Measurements from ENCODE around the gene FBXL15. TPM values are rescaled to one million over a fixed set of nuclear protein-coding genes. Genes with fewer than 3 reads are reported as not detected.

Gene FBXL15
- polyA plus RNA-seq, 4 donors = 7.8 to 14.2 (median 11.9) TPM

GRCh38 chr10:102409604-102410428 lies 10.8 kb upstream of the FBXL15 start:
- DNase-seq (ENCODE audit: low read depth in 4 of 4, low spot score in 2 of 4) = no peak

GRCh38 chr10:102410429-102411073 lies 10.1 kb upstream of the FBXL15 start:
- DNase-seq (ENCODE audit: low read depth in 4 of 4, low spot score in 2 of 4) = no peak

GRCh38 chr10:102411341-102412255 lies 9.0 kb upstream of the FBXL15 start:
- DNase-seq (ENCODE audit: low read depth in 4 of 4, low spot score in 2 of 4) = no peak

DNA sequence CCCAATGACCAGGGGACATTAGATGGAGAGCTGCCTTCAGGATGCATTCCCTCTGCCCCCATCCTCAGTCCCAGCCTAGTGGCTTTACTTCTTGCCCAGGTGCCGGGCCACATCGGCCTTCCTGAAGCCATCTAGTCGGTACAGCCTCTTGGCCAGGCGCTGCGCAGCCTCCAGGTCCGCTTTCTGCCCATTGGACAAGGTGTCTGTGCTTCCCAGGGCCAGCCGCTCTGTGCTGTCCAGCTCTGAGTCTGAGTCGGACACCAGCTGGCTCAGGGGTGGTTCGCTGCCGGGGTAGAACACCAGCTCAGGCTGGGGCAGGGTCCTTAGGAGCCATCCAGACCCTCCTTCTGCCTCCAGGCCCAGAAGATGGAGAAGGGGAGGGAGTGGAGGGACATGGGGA lies 8.3 kb upstream of the FBXL15 start:
- DNase-seq (ENCODE audit: low read depth in 4 of 4, low spot score in 2 of 4) = no peak

DNA sequence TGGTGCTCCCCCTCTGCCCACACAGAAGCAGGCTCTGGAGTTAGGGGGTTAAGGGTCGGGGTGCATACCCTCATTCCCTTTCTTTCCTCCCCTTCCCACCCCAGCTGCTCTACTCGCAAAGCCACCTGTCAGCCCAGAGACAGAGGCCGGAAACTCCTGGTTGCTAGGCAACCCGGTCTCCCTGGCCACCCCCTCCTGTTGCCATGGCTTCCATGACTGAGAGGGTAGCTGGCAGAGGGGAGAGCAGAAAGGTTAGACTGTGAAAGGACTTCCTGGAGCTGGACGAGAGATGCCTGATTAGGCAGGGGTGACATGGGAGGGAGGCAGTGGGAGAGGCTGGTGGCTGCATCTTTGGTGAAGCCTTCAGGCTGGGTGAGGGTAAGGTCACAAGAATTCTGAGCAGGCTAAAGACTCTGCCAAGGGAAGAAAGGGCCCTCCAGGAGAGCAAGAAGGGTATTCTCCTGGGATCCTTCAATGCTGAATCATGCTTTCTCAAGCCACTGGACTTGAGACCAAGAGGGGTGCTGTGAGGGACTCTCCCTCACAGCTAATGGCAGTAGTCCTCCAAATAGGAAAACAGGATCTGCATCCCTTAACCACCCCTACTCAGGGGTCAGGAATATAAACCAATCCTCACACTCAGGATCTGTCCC lies 7.5 kb upstream of the FBXL15 start:
- no peak for DNase-seq (ENCODE audit: low read depth in 4 of 4, low spot score in 2 of 4)

DNA sequence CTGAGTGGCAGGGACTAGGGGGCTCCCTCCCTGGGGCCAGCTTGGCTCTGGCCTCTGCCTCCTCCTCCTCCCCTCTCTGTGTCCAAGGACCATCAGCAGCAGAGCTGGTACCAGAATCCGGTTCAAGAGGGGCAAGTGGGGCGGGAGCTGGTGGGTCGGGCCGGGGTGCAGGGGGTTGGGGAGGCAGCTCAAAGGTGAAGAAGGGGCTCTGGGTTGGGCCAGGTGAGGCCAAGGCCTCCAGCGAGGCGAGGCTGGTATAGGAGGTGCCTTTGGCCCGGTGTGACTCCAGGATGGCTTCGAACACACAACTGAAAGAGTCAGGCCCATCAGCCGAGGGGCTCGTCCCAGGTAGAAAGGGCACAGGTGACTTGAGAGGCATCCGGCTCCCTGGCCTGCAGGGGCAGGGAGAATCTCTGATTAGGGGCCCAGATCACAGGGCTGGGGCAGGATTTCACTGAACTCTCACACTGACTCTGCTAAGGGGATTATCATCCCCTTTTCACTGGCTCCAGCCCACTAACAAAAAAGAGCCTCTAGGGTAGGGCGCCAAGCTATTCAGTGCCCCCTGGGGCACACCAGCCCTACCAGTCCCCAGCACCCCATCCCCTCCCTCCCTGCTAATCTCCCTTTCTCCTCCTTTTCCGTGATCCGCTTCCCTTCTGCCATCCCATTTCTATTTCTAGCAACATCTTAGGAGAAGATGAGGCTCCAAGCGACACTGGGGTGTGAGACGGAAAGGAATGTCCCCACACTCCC lies 6.7 kb upstream of the FBXL15 start:
- no peak for DNase-seq (ENCODE audit: low read depth in 4 of 4, low spot score in 2 of 4)

DNA sequence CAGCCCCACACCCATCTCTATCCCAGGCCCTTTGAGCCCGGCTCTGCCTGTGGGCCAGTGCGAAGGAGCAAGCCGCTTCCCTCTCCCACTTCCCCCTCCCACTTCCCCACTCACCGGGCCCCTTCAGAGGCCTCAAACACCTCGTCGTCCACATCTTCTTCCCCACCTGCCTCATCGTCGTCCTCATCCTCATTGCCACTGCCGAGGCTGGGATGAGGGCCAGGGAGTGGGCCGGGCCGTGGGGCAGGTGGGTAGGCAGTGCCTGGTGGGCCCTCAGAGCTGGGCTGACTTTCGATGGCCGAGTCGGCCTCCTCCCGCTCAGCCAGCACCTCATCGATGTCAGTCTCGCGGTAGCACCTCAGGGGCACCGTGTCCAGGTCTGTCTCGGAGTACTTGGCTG lies 5.9 kb upstream of the FBXL15 start:
- DNase-seq (ENCODE audit: low read depth in 4 of 4, low spot score in 2 of 4) = no peak

DNA sequence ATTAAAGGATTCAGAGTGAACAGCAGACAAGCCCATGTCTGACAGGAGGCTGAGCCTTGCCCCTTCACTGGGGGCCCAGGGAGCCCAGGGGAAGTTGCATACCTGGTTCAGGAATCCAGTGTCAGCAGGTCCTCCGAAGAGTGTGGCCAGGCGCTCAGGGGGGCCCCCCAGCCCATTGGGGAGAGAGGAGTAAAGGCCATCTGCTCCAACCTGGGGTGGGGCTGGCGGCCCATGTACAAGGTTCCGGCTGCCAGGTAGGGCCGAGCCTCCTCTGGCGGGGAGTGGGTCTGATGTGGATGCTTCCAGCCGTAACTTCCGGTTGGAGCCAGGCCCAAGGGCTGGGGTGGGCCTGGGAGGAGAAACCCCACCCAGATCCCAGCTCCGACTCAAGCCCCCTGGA lies 4.4 kb upstream of the FBXL15 start:
- DNase-seq (ENCODE audit: low read depth in 4 of 4, low spot score in 2 of 4) = no peak

GRCh38 chr10:102416695-102417094 lies 3.9 kb upstream of the FBXL15 start:
- DNase-seq (ENCODE audit: low read depth in 4 of 4, low spot score in 2 of 4) = no peak

GRCh38 chr10:102418622-102419268 lies 1.9 kb upstream of the FBXL15 start, which contains the start of gene PSD:
Gene PSD (minus strand): TSS chr10:102418785. CDS start chr10:102417038, 1,747 bp downstream.
- DNase-seq (ENCODE audit: low read depth in 4 of 4, low spot score in 2 of 4) = no peak

GRCh38 chr10:102419269-102420180 lies 1.1 kb upstream of the FBXL15 start:
- no peak for DNase-seq (ENCODE audit: low read depth in 4 of 4, low spot score in 2 of 4)

DNA sequence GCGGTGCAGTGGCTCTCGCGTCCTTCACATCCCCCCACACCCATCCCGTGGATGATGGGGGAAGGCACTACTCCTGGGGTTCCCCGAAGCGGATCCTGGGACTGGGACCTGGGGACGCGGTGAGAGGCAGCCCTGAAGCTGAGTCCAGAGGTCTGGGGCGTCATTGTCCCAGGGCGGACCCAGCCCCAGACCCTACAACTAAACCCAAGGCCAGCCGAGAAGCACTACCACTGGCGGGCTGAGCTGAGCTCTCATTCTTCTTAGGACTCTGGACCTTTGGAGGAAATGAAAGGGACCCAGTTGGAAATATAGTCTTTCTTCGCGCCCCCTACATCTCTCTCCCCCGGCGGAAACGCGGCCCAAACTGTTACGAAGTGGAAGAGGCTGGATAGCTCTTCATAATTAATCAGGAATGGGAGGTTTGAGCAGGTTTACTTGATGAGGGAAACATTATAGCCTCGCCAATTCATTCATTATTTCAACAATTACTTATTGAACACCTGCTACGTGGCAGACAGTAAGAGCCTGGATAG lies 389 bp upstream of the FBXL15 start:
- no peak for DNase-seq (ENCODE audit: low read depth in 4 of 4, low spot score in 2 of 4)

DNA sequence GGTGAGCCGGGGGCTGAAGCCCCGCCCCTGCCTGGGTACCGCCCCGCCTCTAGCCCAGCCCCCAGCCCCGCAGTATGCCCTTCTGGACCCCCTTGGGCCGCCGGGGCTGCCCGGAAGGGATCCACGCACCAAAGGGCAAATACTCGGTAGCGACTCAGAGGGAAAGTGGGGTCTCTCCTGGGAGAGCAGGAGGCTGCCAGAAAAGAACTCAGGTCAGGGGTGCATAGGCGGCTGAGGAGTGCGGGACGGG lies 796 bp downstream of the FBXL15 start:
- no peak for DNase-seq (ENCODE audit: low read depth in 4 of 4, low spot score in 2 of 4)

DNA sequence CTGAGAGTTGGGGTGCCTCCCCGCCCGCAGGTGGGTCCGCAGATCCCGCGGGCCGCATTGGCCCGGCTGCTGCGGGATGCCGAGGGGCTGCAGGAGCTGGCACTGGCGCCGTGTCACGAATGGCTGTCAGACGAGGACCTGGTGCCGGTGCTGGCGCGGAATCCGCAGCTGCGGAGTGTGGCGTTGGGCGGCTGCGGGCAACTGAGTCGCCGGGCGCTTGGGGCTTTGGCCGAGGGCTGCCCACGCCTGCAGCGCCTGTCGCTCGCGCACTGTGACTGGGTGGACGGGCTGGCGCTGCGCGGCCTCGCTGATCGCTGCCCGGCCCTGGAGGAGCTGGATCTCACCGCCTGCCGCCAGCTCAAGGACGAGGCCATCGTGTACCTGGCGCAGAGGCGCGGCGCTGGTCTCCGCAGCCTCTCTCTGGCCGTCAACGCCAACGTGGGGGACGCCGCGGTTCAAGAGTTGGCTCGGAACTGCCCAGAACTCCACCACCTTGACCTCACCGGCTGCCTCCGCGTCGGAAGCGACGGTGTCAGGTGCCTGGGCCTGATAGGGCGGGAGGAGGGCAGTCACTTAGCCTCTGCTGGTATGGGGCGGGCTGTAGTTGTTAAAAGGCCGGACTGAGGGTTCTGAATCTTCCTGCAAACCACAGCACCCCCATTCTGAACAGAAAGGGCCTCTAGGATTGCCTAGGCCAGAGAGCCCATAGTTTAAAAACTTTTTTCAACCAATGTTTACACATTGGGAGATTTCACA lies 1.3 kb downstream of the FBXL15 start:
- DNase-seq (ENCODE audit: low read depth in 4 of 4, low spot score in 2 of 4) = no peak

- DNase-seq (ENCODE audit: low read depth in 4 of 4, low spot score in 2 of 4) = no peak
These were observed 2.0 kb downstream of the FBXL15 start for GRCh38 chr10:102422545-102423129.

GRCh38 chr10:102423372-102423968 lies 2.8 kb downstream of the FBXL15 start:
- DNase-seq (ENCODE audit: low read depth in 4 of 4, low spot score in 2 of 4) = no peak

DNA sequence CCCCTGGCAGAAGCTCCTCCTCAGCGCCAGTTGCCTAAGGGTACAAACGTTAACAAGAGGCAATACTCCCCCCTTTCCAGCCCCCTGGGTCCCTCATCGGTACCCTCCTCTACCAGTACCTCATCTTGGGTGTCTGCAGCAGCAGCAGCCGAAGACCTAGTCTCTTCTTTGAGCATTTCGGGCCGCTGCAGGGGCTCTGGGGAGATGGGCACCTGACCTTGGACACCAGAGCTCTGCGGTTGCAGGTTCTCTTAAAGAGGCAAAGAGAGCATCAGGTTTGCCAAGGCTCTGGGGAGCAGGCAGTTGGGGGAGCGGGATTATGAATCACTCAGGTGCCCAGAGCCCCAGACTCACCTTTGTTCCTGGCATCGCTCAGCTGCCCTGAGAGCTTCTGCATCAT lies 3.5 kb downstream of the FBXL15 start:
- no peak for DNase-seq (ENCODE audit: low read depth in 4 of 4, low spot score in 2 of 4)

All from left renal cortex interstitium (tissue), 4 donors.